KMS-11 (cell line): ENCODE data around the gene SSC5D.
A peak's percentile ranks its signal among the peaks of the same experiment; 100 is the strongest.

ENCODE experiments used
- H2AFZ ChIP-seq: fragments of 200-600 bp; sonication (generic); 2 replicates; pipeline ENCODE4 v1.6.1; 2016; ENCODE audit warnings: antibody characterized with exemption, mixed run types, low read depth
- H3K27ac ChIP-seq: fragments of 200-600 bp; sonication (generic); 2 replicates; pipeline ENCODE4 v1.6.1; 2016; ENCODE audit warnings: mild to moderate bottlenecking, mixed run types
- H3K27me3 ChIP-seq: fragments of 200-600 bp; sonication (generic); 2 replicates; pipeline ENCODE4 v1.6.1; 2017; ENCODE audit warnings: mild to moderate bottlenecking, low read depth, mixed run types, moderate library complexity; ENCODE audit not compliant: insufficient read depth
- H3K36me3 ChIP-seq: fragments of 200-600 bp; sonication (generic); 2 replicates; pipeline ENCODE4 v1.6.1; 2017; ENCODE audit warnings: mild to moderate bottlenecking, mixed run types; ENCODE audit not compliant: insufficient read depth
- H3K4me1 ChIP-seq: fragments of 200-600 bp; sonication (generic); 2 replicates; pipeline ENCODE4 v1.6.1; 2016; ENCODE audit warnings: mild to moderate bottlenecking, low read depth, mixed run types; ENCODE audit not compliant: poor library complexity, severe bottlenecking
- H3K4me2 ChIP-seq: fragments of 200-600 bp; sonication (generic); 2 replicates; pipeline ENCODE4 v1.7.0; 2016; ENCODE audit warnings: mild to moderate bottlenecking, mixed run types
- H3K4me3 ChIP-seq: fragments of 200-600 bp; sonication (generic); IDR thresholded peaks from 2 replicates; pipeline ENCODE4 v1.6.1; 2017; ENCODE audit warnings: low read depth, low read length, mixed read lengths; ENCODE audit not compliant: insufficient read depth
- H3K79me2 ChIP-seq: fragments of 200-600 bp; sonication (generic); 2 replicates; pipeline ENCODE4 v1.6.1; 2016; ENCODE audit warnings: low read depth, mixed run types; ENCODE audit not compliant: insufficient read depth
- H3K9ac ChIP-seq: fragments of 200-600 bp; sonication (generic); 2 replicates; pipeline ENCODE4 v1.6.1; 2016; ENCODE audit warnings: mild to moderate bottlenecking, mixed run types
- H4K20me1 ChIP-seq: fragments of 200-600 bp; sonication (generic); 2 replicates; pipeline ENCODE4 v1.6.1; 2016; ENCODE audit warnings: mild to moderate bottlenecking, mixed run types; ENCODE audit not compliant: insufficient read depth
- TF ChIP-seq, protein P1 (sequence below): fragments of 200-600 bp; sonication (generic); conservative IDR thresholded peaks from 2 replicates; pipeline ENCODE4 v1.6.1; 2017; ENCODE audit warnings: low read depth, mild to moderate bottlenecking, antibody characterized with exemption, low read length, moderate library complexity, mixed read lengths

Gene SSC5D

DNA sequence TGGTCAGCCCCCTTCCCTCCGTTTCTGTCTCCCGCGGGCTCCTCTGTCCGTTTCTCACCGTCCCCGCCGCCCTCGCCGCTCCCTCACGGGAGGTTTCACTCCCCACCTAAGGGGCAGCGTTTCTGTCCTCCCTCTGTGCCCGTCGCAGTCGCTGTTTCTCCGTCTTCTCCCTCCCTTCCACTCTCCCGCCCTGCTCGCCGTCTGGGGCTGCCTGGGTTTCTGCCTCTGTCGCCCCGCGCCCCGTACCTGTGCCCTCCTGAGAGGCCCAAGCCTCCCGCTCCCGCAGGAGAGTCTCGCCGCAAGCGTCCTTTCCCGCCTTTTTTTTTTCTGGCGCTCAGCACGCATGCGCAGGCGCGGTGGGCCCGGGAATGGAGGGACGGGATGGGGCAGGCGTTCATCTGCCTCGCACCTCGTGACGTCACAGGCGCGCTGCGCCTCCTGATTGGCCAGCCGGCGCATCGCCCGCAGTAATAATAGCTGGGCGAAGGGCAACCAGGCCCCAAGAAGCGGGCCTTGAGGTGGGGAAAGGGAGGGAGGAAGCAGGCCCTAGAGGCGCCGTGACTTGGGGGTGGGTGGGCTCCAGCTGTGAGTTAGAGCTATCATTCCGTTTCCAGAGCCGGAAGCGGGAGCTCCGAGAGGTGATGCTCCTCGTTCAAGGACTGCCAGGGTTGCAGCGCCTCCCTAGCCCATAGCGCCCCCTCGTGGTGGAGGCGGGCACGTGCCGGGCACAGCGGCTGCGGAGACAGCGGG, 15.4 kb downstream of the SSC5D start:
- peaks cover 5% of the 10 kb centered on the region for H3K4me1 ChIP-seq
- no peaks in the 10 kb centered on the region for H3K79me2 ChIP-seq
- no peak overlapping the region for H3K9ac ChIP-seq
- no peak overlapping the region for H3K4me3 ChIP-seq
- no peaks in the 10 kb centered on the region for H3K36me3 ChIP-seq
- H3K4me2 ChIP-seq = peak overlapping the region; percentile 53
- H3K27ac ChIP-seq = no peak overlapping the region
- no peaks in the 10 kb centered on the region for H4K20me1 ChIP-seq
- peak overlapping the region; percentile 77 for H2AFZ ChIP-seq
- peaks cover 83% of the 10 kb centered on the region for H3K27me3 ChIP-seq
- TF ChIP-seq, protein P1, sequence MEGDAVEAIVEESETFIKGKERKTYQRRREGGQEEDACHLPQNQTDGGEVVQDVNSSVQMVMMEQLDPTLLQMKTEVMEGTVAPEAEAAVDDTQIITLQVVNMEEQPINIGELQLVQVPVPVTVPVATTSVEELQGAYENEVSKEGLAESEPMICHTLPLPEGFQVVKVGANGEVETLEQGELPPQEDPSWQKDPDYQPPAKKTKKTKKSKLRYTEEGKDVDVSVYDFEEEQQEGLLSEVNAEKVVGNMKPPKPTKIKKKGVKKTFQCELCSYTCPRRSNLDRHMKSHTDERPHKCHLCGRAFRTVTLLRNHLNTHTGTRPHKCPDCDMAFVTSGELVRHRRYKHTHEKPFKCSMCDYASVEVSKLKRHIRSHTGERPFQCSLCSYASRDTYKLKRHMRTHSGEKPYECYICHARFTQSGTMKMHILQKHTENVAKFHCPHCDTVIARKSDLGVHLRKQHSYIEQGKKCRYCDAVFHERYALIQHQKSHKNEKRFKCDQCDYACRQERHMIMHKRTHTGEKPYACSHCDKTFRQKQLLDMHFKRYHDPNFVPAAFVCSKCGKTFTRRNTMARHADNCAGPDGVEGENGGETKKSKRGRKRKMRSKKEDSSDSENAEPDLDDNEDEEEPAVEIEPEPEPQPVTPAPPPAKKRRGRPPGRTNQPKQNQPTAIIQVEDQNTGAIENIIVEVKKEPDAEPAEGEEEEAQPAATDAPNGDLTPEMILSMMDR = peak; percentile 95

DNA sequence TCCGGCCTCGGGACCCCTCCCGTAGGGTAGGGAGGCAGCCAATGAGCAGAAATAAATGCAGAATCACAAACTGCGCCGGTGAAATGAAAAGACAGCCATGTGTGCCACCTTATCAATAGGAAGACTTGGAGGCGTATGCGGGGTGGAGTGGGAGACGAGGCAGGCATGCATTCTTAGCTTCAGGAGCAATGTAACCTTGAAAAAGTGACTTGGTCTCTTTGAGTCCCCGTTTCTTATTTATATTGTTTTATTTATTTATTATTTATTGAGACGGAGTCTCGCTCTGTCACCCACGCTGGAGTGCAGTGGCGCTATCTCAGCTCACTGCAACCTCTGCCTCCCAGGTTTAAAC, 16.0 kb downstream of the SSC5D start:
- Histone ChIP-seq H3K27me3 (peaks cover 81% of the 10 kb centered on the region), H3K4me2 (peak overlapping the region; percentile 53), H2AFZ (peak overlapping the region; percentile 77), H4K20me1 (no peaks in the 10 kb centered on the region), H3K27ac (no peak overlapping the region), H3K9ac (no peak overlapping the region), H3K4me3 (no peak overlapping the region), H3K4me1 (peaks cover 5% of the 10 kb centered on the region), H3K36me3 (no peaks in the 10 kb centered on the region), H3K79me2 (no peaks in the 10 kb centered on the region)
- TF ChIP-seq, protein P1 = no peak; the same call in 1 of the 2 replicates

DNA sequence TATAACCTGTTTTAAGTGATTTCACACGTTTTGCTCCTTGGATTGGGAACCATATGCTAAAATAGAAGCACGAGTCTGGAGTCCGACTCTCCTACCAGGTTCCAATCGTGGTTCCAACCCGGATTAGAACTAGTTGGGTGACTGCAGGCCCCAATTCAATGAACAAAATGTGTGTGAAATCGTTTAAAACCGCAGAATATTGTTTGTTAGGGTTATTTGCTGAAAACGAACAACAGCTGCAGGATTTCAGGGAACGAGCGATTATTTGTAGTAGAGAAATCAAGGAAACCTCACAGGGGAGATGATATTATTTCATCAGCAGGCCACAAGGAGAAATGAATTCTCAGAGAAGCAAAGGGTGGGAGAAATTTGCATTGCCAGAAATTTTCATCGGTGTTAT, 16.7 kb downstream of the SSC5D start:
- Histone ChIP-seq H3K4me1 (peaks cover 5% of the 10 kb centered on the region), H3K79me2 (no peaks in the 10 kb centered on the region), H3K27me3 (peaks cover 80% of the 10 kb centered on the region), H4K20me1 (no peaks in the 10 kb centered on the region), H3K4me3 (no peak overlapping the region), H3K36me3 (no peaks in the 10 kb centered on the region), H2AFZ (no peak overlapping the region), H3K4me2 (no peak overlapping the region), H3K9ac (no peak overlapping the region), H3K27ac (no peak overlapping the region)
- TF ChIP-seq, protein P1 = no peak

DNA sequence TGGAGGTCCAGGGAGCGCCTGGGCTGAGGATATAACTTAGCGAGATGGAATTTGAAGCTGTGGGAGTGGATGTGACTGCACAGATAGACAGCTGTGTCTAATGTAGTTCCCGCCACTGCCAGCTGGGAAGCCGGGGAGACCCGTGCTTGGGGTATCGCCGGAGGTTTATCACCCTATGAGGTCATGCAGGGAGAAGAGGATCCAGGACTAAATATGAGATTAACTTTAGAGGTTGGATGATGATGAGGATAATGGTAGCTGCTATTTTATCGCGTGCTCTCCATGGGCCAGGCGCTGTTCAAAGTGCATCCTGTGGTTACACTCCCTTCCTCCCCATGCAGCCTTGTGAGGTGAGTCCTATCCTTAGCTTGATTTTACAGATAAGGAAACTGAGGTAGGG, 19.9 kb downstream of the SSC5D start:
- Histone ChIP-seq H3K4me3 (no peak overlapping the region), H3K9ac (no peak overlapping the region), H3K4me1 (peaks cover 5% of the 10 kb centered on the region), H3K79me2 (no peaks in the 10 kb centered on the region), H3K36me3 (no peaks in the 10 kb centered on the region), H4K20me1 (no peaks in the 10 kb centered on the region), H3K4me2 (no peak overlapping the region), H3K27ac (no peak overlapping the region), H3K27me3 (peaks cover 84% of the 10 kb centered on the region), H2AFZ (no peak overlapping the region)
- TF ChIP-seq, protein P1 = no peak
